H9 (cell line): ENCODE data around the gene MED1. TPM values are rescaled to one million over a fixed set of nuclear protein-coding genes. Genes with fewer than 3 reads are reported as not detected.
A peak's percentile ranks its signal among the peaks of the same experiment; 100 is the strongest.

Experiments
- DNase-seq: peaks from one replicate; pipeline ENCODE4 v3.0.0-alpha.2; 2017
- H2AFZ ChIP-seq: one replicate; pipeline ENCODE4 v1.6.1; 2013; ENCODE audit warnings: mild to moderate bottlenecking, low read length, control low read depth, moderate library complexity
- H2AK5ac ChIP-seq: 2 replicates; pipeline ENCODE4 v1.6.1; 2013; ENCODE audit warnings: low read length, control low read depth, mixed read lengths; ENCODE audit not compliant: insufficient read length
- H2BK120ac ChIP-seq: one replicate; pipeline ENCODE4 v1.6.1; 2013; ENCODE audit warnings: low read depth, mild to moderate bottlenecking, low read length, control low read depth, inconsistent platforms; ENCODE audit not compliant: poor library complexity, severe bottlenecking
- H2BK12ac ChIP-seq: 2 replicates; pipeline ENCODE4 v1.6.1; 2013; ENCODE audit warnings: low read length, control low read depth, mixed read lengths, low read depth; ENCODE audit not compliant: insufficient read length
- H2BK15ac ChIP-seq: 2 replicates; pipeline ENCODE4 v1.6.1; 2013; ENCODE audit warnings: low read depth, low read length, control low read depth
- H2BK20ac ChIP-seq: one replicate; pipeline ENCODE4 v1.6.1; 2013; ENCODE audit warnings: low read depth, mild to moderate bottlenecking, low read length, control low read depth, inconsistent platforms; ENCODE audit not compliant: poor library complexity, severe bottlenecking
- H2BK5ac ChIP-seq: 2 replicates; pipeline ENCODE4 v1.6.1; 2013; ENCODE audit warnings: low read length, control low read depth, mixed read lengths; ENCODE audit not compliant: insufficient read length
- H3K14ac ChIP-seq: 2 replicates; pipeline ENCODE4 v1.6.1; 2013; ENCODE audit warnings: low read length, control low read depth; ENCODE audit not compliant: insufficient read depth
- H3K18ac ChIP-seq: 2 replicates; pipeline ENCODE4 v1.6.1; 2013; ENCODE audit warnings: low read depth, mild to moderate bottlenecking, mixed read lengths, low read length, control low read depth; ENCODE audit not compliant: insufficient read length
- H3K23ac ChIP-seq: 2 replicates; pipeline ENCODE4 v1.6.1; 2013; ENCODE audit warnings: low read length, control low read depth, mixed read lengths, low read depth; ENCODE audit not compliant: insufficient read length
- H3K23me2 ChIP-seq: 2 replicates; pipeline ENCODE4 v1.6.1; 2013; ENCODE audit warnings: low read depth, mild to moderate bottlenecking, mixed read lengths, low read length, control low read depth; ENCODE audit not compliant: insufficient read length, poor library complexity, severe bottlenecking
- H3K27ac ChIP-seq: 2 replicates; pipeline ENCODE4 v1.5.1; 2013; ENCODE audit warnings: low read length, control low read depth, mixed read lengths, low read depth; ENCODE audit not compliant: insufficient read length
- H3K27me3 ChIP-seq: 2 replicates; pipeline ENCODE4 v1.6.1; 2013; ENCODE audit warnings: low read length, control low read depth, inconsistent platforms; ENCODE audit not compliant: insufficient read depth
- H3K4ac ChIP-seq: 2 replicates; pipeline ENCODE4 v1.6.1; 2013; ENCODE audit warnings: low read depth, mild to moderate bottlenecking, control low read depth, inconsistent platforms, low read length, moderate library complexity
- H3K4me1 ChIP-seq: 2 replicates; pipeline ENCODE4 v1.6.1; 2013; ENCODE audit warnings: low read length, control low read depth, inconsistent platforms; ENCODE audit not compliant: insufficient read depth
- H3K4me2 ChIP-seq: 2 replicates; pipeline ENCODE4 v1.6.1; 2013; ENCODE audit warnings: low read length, control low read depth, mixed read lengths; ENCODE audit not compliant: insufficient read length, insufficient read depth
- H3K56ac ChIP-seq: 2 replicates; pipeline ENCODE4 v1.6.1; 2013; ENCODE audit warnings: low read depth, mild to moderate bottlenecking, mixed read lengths, low read length, control low read depth; ENCODE audit not compliant: insufficient read length
- H3K79me1 ChIP-seq: 2 replicates; pipeline ENCODE4 v1.6.1; 2013; ENCODE audit warnings: low read depth, mild to moderate bottlenecking, moderate library complexity, low read length, control low read depth, inconsistent platforms; ENCODE audit not compliant: insufficient read depth, poor library complexity, severe bottlenecking
- H3K79me2 ChIP-seq: 2 replicates; pipeline ENCODE4 v1.6.1; 2013; ENCODE audit warnings: low read length, control low read depth, inconsistent platforms; ENCODE audit not compliant: insufficient read depth
- H3K9ac ChIP-seq: 2 replicates; pipeline ENCODE4 v1.6.1; 2013; ENCODE audit warnings: low read length, control low read depth, mixed read lengths; ENCODE audit not compliant: insufficient read length; ENCODE audit errors: extremely low read depth
- H3K9me3 ChIP-seq: one replicate; pipeline ENCODE4 v1.6.1; 2013; ENCODE audit warnings: low read depth, low read length, inconsistent platforms; ENCODE audit not compliant: control insufficient read depth
- H3T11ph ChIP-seq: one replicate; pipeline ENCODE4 v1.6.1; 2013; ENCODE audit warnings: mild to moderate bottlenecking, low read length, control low read depth, inconsistent platforms
- H4K20me1 ChIP-seq: one replicate; pipeline ENCODE4 v1.6.1; 2013; ENCODE audit not compliant: control insufficient read depth, insufficient read length, insufficient read depth
- H4K5ac ChIP-seq: 2 replicates; pipeline ENCODE4 v1.6.1; 2013; ENCODE audit warnings: low read depth, mild to moderate bottlenecking, mixed read lengths, low read length, control low read depth; ENCODE audit not compliant: insufficient read length
- H4K8ac ChIP-seq: replicated peaks from 2 replicates; pipeline ENCODE4 v1.6.1; 2013; ENCODE audit warnings: low read length, control low read depth, mixed read lengths, low read depth; ENCODE audit not compliant: insufficient read length
- H4K91ac ChIP-seq: 2 replicates; pipeline ENCODE4 v1.6.1; 2013; ENCODE audit warnings: low read depth, mild to moderate bottlenecking, moderate library complexity, mixed read lengths, low read length, control low read depth; ENCODE audit not compliant: insufficient read length
- H3K27ac Mint-ChIP-seq, 3 experiments: 2 replicates in 2 of 3; 3 replicates in 1 of 3; pipeline ENCODE4 v1.8.0; 2020 to 2021; ENCODE audit warnings: mixed read lengths in 3 of 3, mild to moderate bottlenecking in 1 of 3, moderate library complexity in 1 of 3
- H3K27me3 Mint-ChIP-seq: 2 replicates; pipeline ENCODE4 v1.8.0; 2021; ENCODE audit warnings: low read depth, mild to moderate bottlenecking, moderate library complexity, mixed read lengths
- H3K36me3 Mint-ChIP-seq, 3 experiments: 2 replicates in 2 of 3; 3 replicates in 1 of 3; pipeline ENCODE4 v1.8.0; 2020 to 2021; ENCODE audit warnings: low read depth in 3 of 3, mixed read lengths in 3 of 3; ENCODE audit not compliant: insufficient read depth in 1 of 3
- H3K4me1 Mint-ChIP-seq, 2 experiments: 2 replicates each; pipeline ENCODE4 v1.8.0; 2020; ENCODE audit warnings: mixed read lengths in 2 of 2
- H3K4me3 Mint-ChIP-seq, 2 experiments: 2 replicates in 1 of 2; 3 replicates in 1 of 2; pipeline ENCODE4 v1.8.0; 2020 to 2021; ENCODE audit warnings: mild to moderate bottlenecking in 2 of 2, mixed read lengths in 2 of 2, moderate library complexity in 1 of 2
- H3K9me3 Mint-ChIP-seq, 2 experiments: 2 replicates in 1 of 2; 3 replicates in 1 of 2; pipeline ENCODE4 v1.8.0; 2020; ENCODE audit warnings: mild to moderate bottlenecking in 2 of 2, mixed read lengths in 2 of 2, moderate library complexity in 1 of 2
- CTCF ChIP-seq: fragments of 200-600 bp; sonication (generic); conservative IDR thresholded peaks from 3 replicates; pipeline ENCODE4 v1.8.0; 2021; ENCODE audit warnings: antibody characterized with exemption, mild to moderate bottlenecking
- WGBS: extraction: QIAGEN DNeasy Blood & Tissue Kit; methylation state at CpG from one replicate; pipeline ENCODE4 v1.1.7; 2013; ENCODE audit warnings: missing lambda C conversion rate, low lambda C conversion rate, mixed read lengths; ENCODE audit not compliant: insufficient read length; ENCODE audit errors: extremely low coverage; 5-methylcytosine and 5-hydroxymethylcytosine counted together
- total RNA-seq: library from RNA; stranded (reverse); gene quantifications from 2 replicates; pipeline ENCODE4 v1.2.1, GENCODE V29; 2021

Gene MED1
- total RNA-seq, 1 experiment from 2014 or later, result 59.2 TPM

- Mint-ChIP-seq H3K9me3 (no peaks in the 10 kb centered on the region), H3K27ac (peak overlapping the region in 1 of 3 experiments; percentile 11; a peak in 1 of 7 replicates), H3K36me3 (no peaks in the 10 kb centered on the region; a peak in 1 of 7 replicates), H3K4me3 (no peak overlapping the region), H3K4me1 (no peaks in the 10 kb centered on the region; a peak in 1 of 4 replicates), H3K27me3 (no peaks in the 10 kb centered on the region)
- Histone ChIP-seq H2BK12ac (no peak overlapping the region), H3K4me1 (no peaks in the 10 kb centered on the region), H3K56ac (no peak overlapping the region), H4K91ac (no peak overlapping the region), H2BK20ac (no peak overlapping the region), H3K23me2 (peaks cover 1% of the 10 kb centered on the region), H3K79me1 (no peaks in the 10 kb centered on the region), H3K9me3 (no peaks in the 10 kb centered on the region), H3K27me3 (no peaks in the 10 kb centered on the region), H3K14ac (no peak overlapping the region), H3K23ac (no peak overlapping the region), H3T11ph (no peak overlapping the region), H4K8ac (no peak overlapping the region), H3K4me2 (no peak overlapping the region), H2BK120ac (no peak overlapping the region), H2BK5ac (no peak overlapping the region), H3K4ac (no peak overlapping the region), H2BK15ac (no peak overlapping the region), H4K5ac (no peak overlapping the region), H4K20me1 (no peaks in the 10 kb centered on the region), H3K27ac (no peak overlapping the region), H3K18ac (no peak overlapping the region), H2AFZ (no peak overlapping the region), H3K9ac (no peak overlapping the region), H2AK5ac (no peak overlapping the region), H3K79me2 (no peaks in the 10 kb centered on the region)
- no peak for DNase-seq
- TF ChIP-seq CTCF, result no peak
- WGBS, result no CpG with 5 or more reads among the region's 4 CpGs
Observed at GRCh38 chr17:39455919-39456318, 4.9 kb upstream of the MED1 start.
